ENCODE measurements around the gene TRERF1. TPM values are rescaled to one million over a fixed set of nuclear protein-coding genes. Genes with fewer than 3 reads are reported as not detected.

TRERF1 gene
- total and polyA plus RNA-seq, 2 of the 4 experiments (the other 2 are of a cell fraction) = 6.3 to 9.9 TPM

GRCh38 chr6:42429836-42430235, 21.9 kb downstream of the TRERF1 start:
- Histone ChIP-seq H2BK5ac (ENCODE audit: low read depth, low read length, poor library complexity, severe bottlenecking) (no peak overlapping the region), H2BK15ac (ENCODE audit: low read depth, low read length) (no peak overlapping the region), H3K9me3 (ENCODE audit: control insufficient read depth, insufficient read depth, low read length) (peaks cover 8% of the 10 kb centered on the region), H3K56ac (ENCODE audit: extremely low read depth, insufficient read depth, low read length) (no peak overlapping the region), H4K91ac (ENCODE audit: insufficient read depth, low read depth, low read length) (no peak overlapping the region), H3K79me1 (ENCODE audit: low read depth in 1 of 2, low read length in 2 of 2) (peaks cover 67 to 75% of the 10 kb centered on the region in 2 experiments), H3K14ac (replicated peaks; ENCODE audit: low read depth, low read length) (no peak overlapping the region), H3K4me1 (ENCODE audit: control insufficient read depth, insufficient read depth, low read length) (peaks cover 13% of the 10 kb centered on the region), H2AK9ac (replicated peaks; ENCODE audit: low read depth, low read length, poor library complexity) (no peak overlapping the region), H2AFZ (replicated peaks; ENCODE audit: low read length, poor library complexity) (no peak overlapping the region), H3K18ac (ENCODE audit: low read depth, low read length) (no peak overlapping the region), H4K5ac (ENCODE audit: low read depth, low read length) (no peak overlapping the region), H4K8ac (ENCODE audit: low read depth in 2 of 2, low read length in 2 of 2) (no peak overlapping the region), H3K36me3 (ENCODE audit: control insufficient read depth, insufficient read depth, low read length) (peaks cover 4% of the 10 kb centered on the region), H4K20me1 (ENCODE audit: insufficient read depth, low read length) (peaks cover 35% of the 10 kb centered on the region; the same call in 1 of the 2 replicates), H3K9ac (ENCODE audit: low read depth, low read length) (no peak overlapping the region), H3K4ac (ENCODE audit: low read depth, low read length) (no peak overlapping the region), H3K9me1 (ENCODE audit: insufficient read depth, low read length) (peaks cover 13% of the 10 kb centered on the region), H3K4me2 (ENCODE audit: low read depth, low read length) (no peak overlapping the region), H3K27ac (ENCODE audit: insufficient read depth, low read length) (no peak overlapping the region), H3K27me3 (ENCODE audit: control insufficient read depth, insufficient read depth, low read length) (no peaks in the 10 kb centered on the region), H2BK120ac (ENCODE audit: low read depth, low read length) (no peak overlapping the region), H3K23ac (ENCODE audit: low read depth, low read length) (no peak overlapping the region), H3K4me3 (ENCODE audit: insufficient read depth, low read depth, low read length) (no peak overlapping the region), H2BK20ac (ENCODE audit: low read depth, low read length) (no peak overlapping the region), H2AK5ac (ENCODE audit: low read depth, low read length) (no peak overlapping the region; the same call in 1 of the 2 replicates)
- no TSS peak for BruUV-seq (replicated peaks)
- DNase-seq = no peak
- ATAC-seq (ENCODE audit: low read depth) = no peak
- ChIA-PET CTCF (no interaction called here), POLR2A (ENCODE audit: unreplicated experiment) (no interaction called here)
- intact Hi-C loops (cut with micrococcal nuclease) = no loop called here
- TF ChIP-seq MAZ (IDR thresholded peaks at IDR 0.05; ENCODE audit: borderline replicate concordance, low read depth, low read length) = no peak
- TF ChIP-seq NFE2L2 (IDR thresholded peaks at IDR 0.05; ENCODE audit: low read depth, low read length) = no peak
- no peak for TF ChIP-seq MAFK (IDR thresholded peaks at IDR 0.05; ENCODE audit: low read depth, low read length)
- no peak for TF ChIP-seq CEBPB (IDR thresholded peaks at IDR 0.05; ENCODE audit: low read depth, low read length)
- TF ChIP-seq RAD21 (IDR thresholded peaks at IDR 0.05; ENCODE audit: low read length) = no peak
- TF ChIP-seq SMC3 (IDR thresholded peaks at IDR 0.05; ENCODE audit: low read depth, low read length) = no peak
- TF ChIP-seq MXI1 (IDR thresholded peaks at IDR 0.05; ENCODE audit: borderline replicate concordance, low read depth, low read length) = no peak
- TF ChIP-seq ELK1 (IDR thresholded peaks at IDR 0.05; ENCODE audit: borderline replicate concordance, low read depth, low read length) = no peak
- no peak for TF ChIP-seq FOS (IDR thresholded peaks at IDR 0.05; ENCODE audit: low read depth, low read length)
- TF ChIP-seq RFX5 (IDR thresholded peaks at IDR 0.05; ENCODE audit: low read depth, low read length) = no peak
- TF ChIP-seq POLR2A (IDR thresholded peaks at IDR 0.05; ENCODE audit: low read depth, low read length) = no peak
- TF ChIP-seq USF2 (IDR thresholded peaks at IDR 0.05; ENCODE audit: low read depth, low read length) = no peak
- TF ChIP-seq BHLHE40 (IDR thresholded peaks at IDR 0.05; ENCODE audit: low read depth, low read length) = no peak
- no peak for TF ChIP-seq CHD1 (IDR thresholded peaks at IDR 0.05; ENCODE audit: low read depth, low read length)
- TF ChIP-seq CTCF (conservative IDR thresholded peaks at IDR 0.05; ENCODE audit: low read depth, low read length) = no peak
- TF ChIP-seq RCOR1 (IDR thresholded peaks at IDR 0.05; ENCODE audit: insufficient replicate concordance, low read length) = no peak
- dilution Hi-C loops (cut with HindIII; ENCODE audit: low sequenced_read_pairs, unreplicated experiment) = no loop called here
- WGBS, 2 experiments (ENCODE audit: extremely low coverage in 2 of 2, insufficient read length in 1 of 2) = 98% methylated on average over 5 of the region's 7 CpGs; no CpG with 5 or more reads in 1 of the 2 experiments
- in situ Hi-C loops (cut with MboI; ENCODE audit: low sequenced_read_pairs) = no loop called here

Data from IMR-90 (cell line).